Thyroid gland (tissue), 4 donors: Measurements from ENCODE around the gene USP24. TPM values are rescaled to one million over a fixed set of nuclear protein-coding genes. Genes with fewer than 3 reads are reported as not detected.

ENCODE experiments used
- DNase-seq, 2 donors: peaks; one replicate each; pipeline ENCODE4 v3.0.0-alpha.2; 2019
- H3K27ac ChIP-seq, 3 donors: fragments of 200-600 bp; sonication (generic); 1 replicate in 2 of 3; 2 replicates in 1 of 3; pipeline ENCODE4 v1.5.1; 2016 to 2019; ENCODE audit warnings: mild to moderate bottlenecking in 1 of 3, moderate library complexity in 1 of 3
- H3K27me3 ChIP-seq: fragments of 200-600 bp; sonication (generic); one replicate; pipeline ENCODE4 v1.5.1; 2019
- H3K36me3 ChIP-seq, 2 donors: fragments of 200-600 bp; sonication (generic); one replicate each; pipeline ENCODE4 v1.5.1; 2016 to 2019
- H3K4me1 ChIP-seq, 2 donors: fragments of 200-600 bp; sonication (generic); one replicate each; pipeline ENCODE4 v1.5.1; 2017 to 2019
- H3K4me3 ChIP-seq, 3 donors: fragments of 200-600 bp; sonication (generic); replicated peaks in 1 of 3; 1 replicate in 2 of 3; 2 replicates in 1 of 3; pipeline ENCODE4 v1.5.1; 2016; ENCODE audit warnings: mild to moderate bottlenecking in 1 of 3
- H3K9me3 ChIP-seq: fragments of 200-600 bp; sonication (generic); one replicate; pipeline ENCODE4 v1.5.1; 2017
- CTCF ChIP-seq, 6 experiments: fragments of 200-600 bp in 3 of 6; fragments of 450-650 bp in 3 of 6; sonication (generic) in 3 of 6; IDR thresholded peaks; one replicate each; pipeline ENCODE4 v1.5.1; 2016 to 2019; ENCODE audit warnings: antibody characterized with exemption in 6 of 6, mild to moderate bottlenecking in 2 of 6, inconsistent platforms in 1 of 6, moderate library complexity in 1 of 6
- POLR2A ChIP-seq, 2 donors: fragments of 450-650 bp; IDR thresholded peaks; one replicate each; pipeline ENCODE4 v1.6.1; 2017; ENCODE audit warnings: antibody characterized with exemption in 2 of 2, mild to moderate bottlenecking in 2 of 2, moderate library complexity in 1 of 2
- whole genome bisulfite sequencing, 2 donors: methylation state at CpG; one replicate each; pipeline ENCODE4 v1.1.5; 2017; 5-methylcytosine and 5-hydroxymethylcytosine counted together
- intact Hi-C: fragments of 100-400 bp; cut with DNase I; formaldehyde crosslinking; loops from one replicate; pipeline ENCODE4 v1.15.1; 2023
- total RNA-seq, 4 donors: library from RNA; depleted of rRNA; stranded (reverse); fragments of >200 nt; gene quantifications; one replicate each; pipeline ENCODE4 v1.2.3, GENCODE V29; 2016

The USP24 gene
- total RNA-seq, 4 donors from 2014 or later, result 38.5 to 74.6 (median 43.4) TPM

GRCh38 chr1:55146781-55147180 is 68.4 kb downstream of the USP24 start:
- intact Hi-C loops, result no loop called here
- Histone ChIP-seq H3K4me3 (no peak overlapping the region), H3K36me3 (peaks cover 10 to 14% of the 10 kb centered on the region in 2 donors), H3K4me1 (no peaks in the 10 kb centered on the region), H3K9me3 (no peaks in the 10 kb centered on the region), H3K27ac (no peak overlapping the region), H3K27me3 (no peaks in the 10 kb centered on the region)
- DNase-seq, result peak in 1 of 2 donors; percentile 6
- WGBS, 2 donors, result 75 to 82% methylated on average over 2 of the region's 2 CpGs
- no peak for TF ChIP-seq CTCF (IDR thresholded peaks at IDR 0.05)
- TF ChIP-seq POLR2A (IDR thresholded peaks at IDR 0.05), result no peak

- Histone ChIP-seq H3K36me3 (peaks cover 10 to 14% of the 10 kb centered on the region in 2 donors), H3K4me1 (no peaks in the 10 kb centered on the region), H3K9me3 (no peaks in the 10 kb centered on the region), H3K27ac (no peak overlapping the region), H3K4me3 (no peak overlapping the region), H3K27me3 (no peaks in the 10 kb centered on the region)
- no peak for DNase-seq
- WGBS, 2 donors, result 98% methylated on average over 6 of the region's 6 CpGs
- intact Hi-C loops, result loop anchor here (5.0 kb wide), 1 partner anchor 132 kb away; no protein-coding TSS in a partner anchor
- TF ChIP-seq POLR2A (IDR thresholded peaks at IDR 0.05), result no peak
- no peak for TF ChIP-seq CTCF (IDR thresholded peaks at IDR 0.05)
Measured at GRCh38 chr1:55144886-55145285, 70.3 kb downstream of the USP24 start.

GRCh38 chr1:55143684-55144083 is 71.5 kb downstream of the USP24 start:
- intact Hi-C loops, result loop anchor here (5.0 kb wide), 1 partner anchor 134 kb away; no protein-coding TSS in a partner anchor
- Histone ChIP-seq H3K27me3 (no peaks in the 10 kb centered on the region), H3K9me3 (no peaks in the 10 kb centered on the region), H3K4me1 (no peaks in the 10 kb centered on the region), H3K4me3 (no peak overlapping the region), H3K27ac (no peak overlapping the region), H3K36me3 (peaks cover 16 to 17% of the 10 kb centered on the region in 2 donors)
- DNase-seq, result no peak
- TF ChIP-seq POLR2A (IDR thresholded peaks at IDR 0.05), result no peak
- 89 to 95% methylated on average over 3 of the region's 3 CpGs for WGBS, 2 donors

GRCh38 chr1:55141295-55141893 is 73.8 kb downstream of the USP24 start:
- DNase-seq, result no peak
- Histone ChIP-seq H3K36me3 (peaks cover 31 to 37% of the 10 kb centered on the region in 2 donors), H3K27ac (no peak overlapping the region), H3K4me1 (no peaks in the 10 kb centered on the region), H3K4me3 (no peak overlapping the region), H3K27me3 (no peaks in the 10 kb centered on the region), H3K9me3 (no peaks in the 10 kb centered on the region)
- 89 to 94% methylated on average over 1 of the region's 1 CpG for WGBS, 2 donors
- TF ChIP-seq POLR2A (IDR thresholded peaks at IDR 0.05), result no peak
- intact Hi-C loops, result loop anchor here (5.0 kb wide), 1 partner anchor 136 kb away; no protein-coding TSS in a partner anchor

- intact Hi-C loops, result loop anchor here (5.0 kb wide), 1 partner anchor 137 kb away; no protein-coding TSS in a partner anchor
Measured at GRCh38 chr1:55140546-55140983, 74.6 kb downstream of the USP24 start.

More at GRCh38 chr1:55140546-55140983, 74.6 kb downstream of the USP24 start:
- no peaks in the 10 kb centered on the region for H3K4me1 ChIP-seq
- H3K27ac ChIP-seq, result no peak overlapping the region
- DNase-seq, result peak; percentile 57 to 68
- 13 to 21% methylated on average over 3 of the region's 3 CpGs for WGBS, 2 donors
- peaks cover 37 to 40% of the 10 kb centered on the region in 2 donors for H3K36me3 ChIP-seq
- H3K4me3 ChIP-seq, result no peak overlapping the region
- TF ChIP-seq POLR2A (IDR thresholded peaks at IDR 0.05) (no peak), CTCF (IDR thresholded peaks at IDR 0.05) (peak; percentile 48 to 85 (median 77))
- H3K9me3 ChIP-seq, result no peaks in the 10 kb centered on the region
- H3K27me3 ChIP-seq, result no peaks in the 10 kb centered on the region
